HG03064 (cell line): Measurements from ENCODE around the gene TRMT11.
A peak's percentile ranks its signal among the peaks of the same experiment; 100 is the strongest.
"Not testable (repeated sequence)": the region's sequence is repeated elsewhere in the genome, so short reads cannot be mapped to it uniquely, and the experiment has no call there.

ENCODE experiments used
- ATAC-seq: cut with Tn5 transposase; IDR thresholded peaks from one replicate; pipeline ENCODE4 v1.9.1; 2021; ENCODE audit warnings: low read depth; ENCODE audit not compliant: unreplicated experiment

The TRMT11 gene

GRCh38 chr6:125955973-125956372, 30.4 kb upstream of the TRMT11 start:
- ATAC-seq, result no peak

- peak; percentile 96 for ATAC-seq
Measured at GRCh38 chr6:125956506-125957390, 29.6 kb upstream of the TRMT11 start, which contains the start of gene HINT3. TSS of gene HINT3 (plus strand) at chr6:125956770. CDS start at chr6:125956978, 208 bp downstream.

- ATAC-seq, result no peak
Measured at GRCh38 chr6:125957391-125957693, 29.0 kb upstream of the TRMT11 start.

- no peak for ATAC-seq
Measured at GRCh38 chr6:125957845-125958244, 28.5 kb upstream of the TRMT11 start.

GRCh38 chr6:125959041-125959440, 27.3 kb upstream of the TRMT11 start:
- ATAC-seq, result no peak

GRCh38 chr6:125961117-125961516, 25.2 kb upstream of the TRMT11 start:
- ATAC-seq, result no peak

- ATAC-seq, result no peak
Measured at GRCh38 chr6:125962900-125963497, 23.3 kb upstream of the TRMT11 start.

- ATAC-seq, result no peak
Measured at GRCh38 chr6:125963817-125964216, 22.5 kb upstream of the TRMT11 start.

GRCh38 chr6:125966569-125966968, 19.8 kb upstream of the TRMT11 start:
- ATAC-seq, result no peak

GRCh38 chr6:125968493-125968892, 17.8 kb upstream of the TRMT11 start:
- ATAC-seq, result no peak

- ATAC-seq, result no peak
Measured at GRCh38 chr6:125970760-125971159, 15.6 kb upstream of the TRMT11 start.

GRCh38 chr6:125972478-125972877, 13.9 kb upstream of the TRMT11 start:
- ATAC-seq, result not testable (repeated sequence)

GRCh38 chr6:125974214-125974866, 12.0 kb upstream of the TRMT11 start:
- ATAC-seq, result peak; percentile 74

- no peak for ATAC-seq
Measured at GRCh38 chr6:125979101-125979500, 7.2 kb upstream of the TRMT11 start.

GRCh38 chr6:125981571-125982185, 4.7 kb upstream of the TRMT11 start:
- no peak for ATAC-seq

GRCh38 chr6:125983246-125983945, 2.9 kb upstream of the TRMT11 start:
- no peak for ATAC-seq

- ATAC-seq, result no peak
Measured at GRCh38 chr6:125984311-125984710, 2.0 kb upstream of the TRMT11 start.

- ATAC-seq, result no peak
Measured at GRCh38 chr6:125985522-125985921, 818 bp upstream of the TRMT11 start.

GRCh38 chr6:125985979-125986300, 400 bp upstream of the TRMT11 start:
- no peak for ATAC-seq

GRCh38 chr6:125987026-125987617, 782 bp downstream of the TRMT11 start:
- ATAC-seq, result peak; percentile 25
